Measurements from ENCODE around the gene CLC.
"Not testable (repeated sequence)": the region's sequence is repeated elsewhere in the genome, so short reads cannot be mapped to it uniquely, and the experiment has no call there.

The CLC gene

GRCh38 chr19:39737891-39738290, at the start of gene CLC:
Gene CLC, minus strand, starts transcription at chr19:39738029. Its CDS starts 77 bp downstream, at chr19:39737952.
- H3K27ac ChIP-seq: no peak within 1 kb of the TSS
- H3K4me1 ChIP-seq: no peaks in the 10 kb centered on the region
- H3K4me2 ChIP-seq: no peak within 1 kb of the TSS
- no peaks in the 10 kb centered on the region for H4K20me1 ChIP-seq
- no peak within 1 kb of the TSS for H3K4me3 ChIP-seq
- H3K9me3 ChIP-seq: no peaks in the 10 kb centered on the region
- H3K9ac ChIP-seq: no peak within 1 kb of the TSS
- no peaks in the 10 kb centered on the region for H3K36me3 ChIP-seq
- H3K27me3 ChIP-seq: no peaks in the 10 kb centered on the region
- no peak for TF ChIP-seq Cebpa-rat (IDR thresholded peaks at IDR 0.05)

GRCh38 chr19:39780894-39781293, 43.1 kb upstream of the CLC start:
- H3K27me3 ChIP-seq: no peaks in the 10 kb centered on the region
- no peak overlapping the region for H3K4me2 ChIP-seq

GRCh38 chr19:39778763-39779162, 40.9 kb upstream of the CLC start, which contains the start of gene LEUTX:
Gene LEUTX, plus strand, starts transcription at chr19:39778854. Its CDS starts 67 bp downstream, at chr19:39778921.
- no peaks in the 10 kb centered on the region for H3K36me3 ChIP-seq
- no peak within 1 kb of the TSS for H3K4me3 ChIP-seq
- no peaks in the 10 kb centered on the region for H3K9me3 ChIP-seq
- no peaks in the 10 kb centered on the region for H3K27me3 ChIP-seq
- no peaks in the 10 kb centered on the region for H4K20me1 ChIP-seq
- H3K4me2 ChIP-seq: no peak within 1 kb of the TSS
- TF ChIP-seq Cebpa-rat (IDR thresholded peaks at IDR 0.05): no peak
- H3K9ac ChIP-seq: no peak within 1 kb of the TSS
- no peaks in the 10 kb centered on the region for H3K4me1 ChIP-seq
- no peak within 1 kb of the TSS for H3K27ac ChIP-seq

More at GRCh38 chr19:39780894-39781293, 43.1 kb upstream of the CLC start:
- no peaks in the 10 kb centered on the region for H3K4me1 ChIP-seq
- no peak overlapping the region for H3K9ac ChIP-seq
- no peaks in the 10 kb centered on the region for H3K9me3 ChIP-seq
- no peak overlapping the region for H3K4me3 ChIP-seq
- TF ChIP-seq Cebpa-rat (IDR thresholded peaks at IDR 0.05): no peak
- no peaks in the 10 kb centered on the region for H4K20me1 ChIP-seq
- no peaks in the 10 kb centered on the region for H3K36me3 ChIP-seq
- H3K27ac ChIP-seq: no peak overlapping the region

- no peak overlapping the region for H3K4me2 ChIP-seq
Measured at GRCh38 chr19:39768786-39769185, 31.0 kb upstream of the CLC start.

GRCh38 chr19:39768334-39768733, 30.5 kb upstream of the CLC start:
- TF ChIP-seq Cebpa-rat (IDR thresholded peaks at IDR 0.05): no peak
- no peak overlapping the region for H3K4me3 ChIP-seq
- H3K4me1 ChIP-seq: no peaks in the 10 kb centered on the region
- H3K27me3 ChIP-seq: no peaks in the 10 kb centered on the region
- H3K9ac ChIP-seq: no peak overlapping the region
- peaks cover 4% of the 10 kb centered on the region; the same call in 1 of the 2 replicates for H3K9me3 ChIP-seq
- no peak overlapping the region for H3K4me2 ChIP-seq
- no peaks in the 10 kb centered on the region for H4K20me1 ChIP-seq
- no peak overlapping the region for H3K27ac ChIP-seq
- H3K36me3 ChIP-seq: no peaks in the 10 kb centered on the region

More at GRCh38 chr19:39768786-39769185, 31.0 kb upstream of the CLC start:
- H3K9ac ChIP-seq: no peak overlapping the region
- no peaks in the 10 kb centered on the region for H3K36me3 ChIP-seq
- H3K27me3 ChIP-seq: no peaks in the 10 kb centered on the region
- H3K4me1 ChIP-seq: no peaks in the 10 kb centered on the region
- no peak for TF ChIP-seq Cebpa-rat (IDR thresholded peaks at IDR 0.05)
- H3K9me3 ChIP-seq: peaks cover 4% of the 10 kb centered on the region; the same call in 1 of the 2 replicates
- no peak overlapping the region for H3K4me3 ChIP-seq
- no peak overlapping the region for H3K27ac ChIP-seq
- H4K20me1 ChIP-seq: no peaks in the 10 kb centered on the region

GRCh38 chr19:39765091-39766076, 27.6 kb upstream of the CLC start:
- no peaks in the 10 kb centered on the region for H3K27me3 ChIP-seq
- no peaks in the 10 kb centered on the region for H4K20me1 ChIP-seq
- H3K4me1 ChIP-seq: peaks cover 3% of the 10 kb centered on the region
- H3K4me3 ChIP-seq: no peak overlapping the region
- no peak overlapping the region for H3K9ac ChIP-seq
- no peaks in the 10 kb centered on the region for H3K36me3 ChIP-seq
- no peak for TF ChIP-seq Cebpa-rat (IDR thresholded peaks at IDR 0.05)
- no peak overlapping the region for H3K4me2 ChIP-seq
- peaks cover 4% of the 10 kb centered on the region; the same call in 1 of the 2 replicates for H3K9me3 ChIP-seq
- no peak overlapping the region for H3K27ac ChIP-seq

- not testable (repeated sequence) for H3K4me3 ChIP-seq, H4K20me1 ChIP-seq, H3K9me3 ChIP-seq, H3K36me3 ChIP-seq, H3K9ac ChIP-seq, H3K27ac ChIP-seq, H3K4me2 ChIP-seq, H3K27me3 ChIP-seq
- peaks cover 15% of the 10 kb centered on the region for H3K4me1 ChIP-seq
Measured at GRCh38 chr19:39761851-39762250, 24.0 kb upstream of the CLC start.

- H4K20me1 ChIP-seq: no peaks in the 10 kb centered on the region
- H3K27ac ChIP-seq: no peak overlapping the region
- no peak for TF ChIP-seq Cebpa-rat (IDR thresholded peaks at IDR 0.05)
- no peak overlapping the region for H3K4me3 ChIP-seq
- no peaks in the 10 kb centered on the region for H3K36me3 ChIP-seq
- H3K27me3 ChIP-seq: no peaks in the 10 kb centered on the region
- H3K4me1 ChIP-seq: peaks cover 15% of the 10 kb centered on the region
- no peaks in the 10 kb centered on the region for H3K9me3 ChIP-seq
- no peak overlapping the region for H3K9ac ChIP-seq
- peak overlapping the region; percentile 48 for H3K4me2 ChIP-seq
Measured at GRCh38 chr19:39759457-39760184, 21.8 kb upstream of the CLC start.

- Histone ChIP-seq H3K27ac (no peak overlapping the region), H3K36me3 (no peaks in the 10 kb centered on the region), H3K9ac (no peak overlapping the region), H3K4me2 (no peak overlapping the region), H4K20me1 (no peaks in the 10 kb centered on the region), H3K4me1 (peaks cover 9% of the 10 kb centered on the region), H3K9me3 (no peaks in the 10 kb centered on the region), H3K27me3 (no peaks in the 10 kb centered on the region), H3K4me3 (no peak overlapping the region)
- TF ChIP-seq Cebpa-rat (IDR thresholded peaks at IDR 0.05): no peak
Measured at GRCh38 chr19:39754971-39755370, 17.1 kb upstream of the CLC start.

- H3K4me2 ChIP-seq: no peak overlapping the region
- H4K20me1 ChIP-seq: no peaks in the 10 kb centered on the region
- no peak overlapping the region for H3K4me3 ChIP-seq
- H3K27me3 ChIP-seq: no peaks in the 10 kb centered on the region
- peaks cover 4% of the 10 kb centered on the region for H3K4me1 ChIP-seq
- H3K36me3 ChIP-seq: no peaks in the 10 kb centered on the region
- no peaks in the 10 kb centered on the region for H3K9me3 ChIP-seq
- no peak overlapping the region for H3K27ac ChIP-seq
- no peak for TF ChIP-seq Cebpa-rat (IDR thresholded peaks at IDR 0.05)
- H3K9ac ChIP-seq: no peak overlapping the region
Measured at GRCh38 chr19:39754544-39754943, 16.7 kb upstream of the CLC start.
